NK-92 (cell line): ENCODE results near the gene COX10.
"Not testable (repeated sequence)": the region's sequence is repeated elsewhere in the genome, so short reads cannot be mapped to it uniquely, and the experiment has no call there.

Source experiments
- DNase-seq: peaks from one replicate; lab custom pipeline; 2025; ENCODE audit not compliant: unreplicated experiment; lab: John Stamatoyannopoulos, UW

The COX10 gene

DNA sequence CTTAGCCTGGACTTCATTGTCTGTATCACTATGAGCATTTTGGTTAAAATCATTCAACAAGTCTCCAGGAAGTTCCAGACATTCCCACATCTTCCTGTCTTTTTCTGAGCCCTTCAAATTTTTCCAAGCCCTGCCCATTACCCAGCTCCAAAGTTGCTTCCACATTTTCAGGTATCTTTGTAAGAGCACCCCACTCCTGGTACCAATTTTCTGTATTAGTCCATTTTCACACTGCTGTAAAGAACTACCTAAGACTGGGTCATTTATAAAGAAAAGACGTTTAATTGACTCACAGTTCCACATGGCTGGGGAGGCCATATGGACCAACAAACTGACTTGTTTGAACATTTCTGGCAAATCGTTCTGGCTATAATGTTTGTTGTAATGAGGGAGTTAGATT is 100.0 kb downstream of the COX10 start:
- no peak for DNase-seq

DNA sequence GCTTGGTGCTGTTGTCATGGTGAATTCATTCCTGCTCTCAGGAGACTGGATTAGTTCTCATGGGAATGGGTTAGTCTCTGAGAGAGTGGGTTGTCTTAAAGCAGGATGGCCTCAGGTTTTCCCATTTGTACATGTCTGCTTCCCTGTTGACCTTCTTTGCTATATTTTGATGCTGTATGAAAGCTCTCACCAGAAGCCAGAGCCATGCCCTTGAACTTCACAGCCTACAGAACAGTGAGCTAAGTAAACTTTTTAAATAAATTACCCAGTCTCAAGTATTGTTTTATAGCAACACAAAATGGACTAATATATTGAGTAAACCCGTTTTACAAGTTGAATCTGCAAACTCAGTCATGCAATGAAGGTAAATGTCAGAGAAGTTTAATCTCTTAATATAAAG is 100.6 kb downstream of the COX10 start:
- DNase-seq: no peak

DNA sequence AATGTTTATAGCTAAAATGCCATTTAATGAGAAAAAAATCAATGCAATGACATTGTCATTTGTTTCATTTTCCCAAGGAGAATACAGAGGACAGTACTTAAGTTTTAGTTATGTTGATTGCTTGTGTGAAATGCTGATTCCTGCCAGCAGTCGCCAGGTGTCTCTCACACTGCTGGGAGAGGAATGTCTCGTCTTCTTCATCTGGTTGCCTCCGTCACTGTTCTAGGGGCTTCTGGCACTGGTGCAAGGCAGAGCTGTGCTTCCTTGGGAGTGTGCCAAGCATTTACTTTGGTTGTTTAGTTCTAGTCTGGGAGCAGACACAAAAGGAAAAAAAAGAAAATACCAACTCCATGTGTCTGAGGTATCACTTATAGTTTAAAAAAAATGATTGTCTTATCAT is 107.7 kb downstream of the COX10 start:
- DNase-seq: not testable (repeated sequence)

DNA sequence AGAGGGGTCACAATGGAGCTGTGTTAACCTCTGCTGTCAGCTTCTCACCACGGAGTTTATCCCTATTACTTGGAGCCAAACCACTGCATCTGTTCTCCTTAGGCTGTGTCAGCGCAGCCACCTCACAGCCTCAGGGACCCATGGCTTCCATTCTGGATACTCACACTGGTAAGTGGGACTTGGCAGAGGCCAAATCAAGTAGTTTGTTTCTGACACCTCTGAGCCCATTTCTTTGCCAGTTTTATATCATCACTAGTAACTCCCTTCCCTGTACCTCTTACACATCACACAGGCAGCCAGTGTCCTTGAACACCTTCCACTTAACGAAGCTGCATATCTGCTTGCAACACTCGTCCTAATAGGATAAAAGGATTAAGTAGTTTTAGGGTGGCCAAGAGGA is 108.5 kb downstream of the COX10 start:
- not testable (repeated sequence) for DNase-seq

DNA sequence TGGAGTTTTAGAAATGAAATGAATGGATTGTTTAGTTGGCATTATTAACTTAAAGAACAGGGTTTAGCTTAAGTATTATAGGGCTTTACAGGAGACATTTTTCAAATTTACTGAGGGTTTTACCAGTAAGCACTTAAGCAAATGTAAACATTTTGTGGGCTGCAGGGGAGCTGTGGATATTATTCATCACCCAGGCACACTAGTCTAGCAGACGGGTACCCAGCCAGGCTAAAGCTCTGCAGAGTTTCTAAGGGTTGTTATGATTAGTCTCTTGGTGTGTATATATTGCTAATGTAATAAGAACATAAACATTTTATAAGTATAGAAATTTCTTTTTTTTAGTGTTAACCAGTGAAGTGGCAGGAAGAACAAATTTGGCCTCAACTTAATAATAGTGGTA is 110.6 kb downstream of the COX10 start:
- DNase-seq: not testable (repeated sequence)

DNA sequence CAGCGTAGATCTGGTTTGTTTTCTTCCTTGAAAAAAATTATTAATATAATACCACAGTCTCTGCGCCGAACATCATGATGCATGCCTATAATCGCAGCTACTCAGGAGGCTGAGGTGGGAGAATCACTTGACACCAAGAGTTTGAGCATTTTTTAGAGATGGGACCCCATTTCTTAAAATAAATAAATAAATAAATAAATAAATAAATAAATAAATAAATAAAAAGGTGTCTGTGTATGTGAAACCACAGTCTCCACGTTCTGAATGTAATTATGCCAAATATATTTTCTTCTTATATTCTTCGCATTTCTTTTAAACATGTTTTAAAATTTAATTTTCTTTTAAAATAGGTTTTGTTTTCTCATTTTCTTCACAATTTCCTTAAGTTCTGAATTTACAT is 112.8 kb downstream of the COX10 start:
- not testable (repeated sequence) for DNase-seq

DNA sequence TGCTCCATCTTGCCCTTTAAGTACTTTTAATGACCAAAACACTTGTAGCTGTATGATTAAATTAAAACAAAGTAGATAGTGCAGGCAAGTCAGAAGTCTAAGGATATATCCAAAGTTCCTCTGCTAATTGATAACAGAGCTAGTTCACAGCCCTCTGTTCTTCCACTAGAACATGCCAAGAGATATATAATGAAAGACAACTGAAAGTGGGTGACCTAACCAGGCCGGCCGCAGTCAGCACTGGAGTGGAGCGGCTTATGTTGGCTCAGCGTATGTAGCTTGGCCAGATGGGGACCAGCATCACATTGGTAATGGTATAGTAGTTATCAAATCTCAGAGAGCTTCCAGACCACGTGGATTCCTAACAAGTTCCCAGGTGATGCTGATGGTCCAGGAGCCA is 115.2 kb downstream of the COX10 start:
- not testable (repeated sequence) for DNase-seq

DNA sequence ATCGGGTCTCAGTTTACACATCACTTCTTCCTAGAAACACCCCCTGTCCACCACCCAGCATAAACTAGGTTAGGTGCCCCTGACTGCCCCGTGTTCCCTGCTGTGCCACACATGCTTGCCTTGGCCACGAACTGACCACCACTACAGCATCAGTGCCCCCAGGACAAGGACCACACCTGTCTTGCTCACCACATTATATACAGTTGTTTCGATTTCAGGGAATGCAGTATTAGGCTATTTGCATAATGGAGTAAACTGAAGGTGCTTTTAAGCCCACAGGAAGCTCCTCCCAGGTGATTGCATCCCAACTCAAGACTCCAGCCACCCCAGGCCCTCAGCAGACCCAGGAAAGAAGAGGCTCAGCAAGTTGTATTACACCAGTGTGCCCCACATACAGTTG is 117.1 kb downstream of the COX10 start:
- not testable (repeated sequence) for DNase-seq

DNA sequence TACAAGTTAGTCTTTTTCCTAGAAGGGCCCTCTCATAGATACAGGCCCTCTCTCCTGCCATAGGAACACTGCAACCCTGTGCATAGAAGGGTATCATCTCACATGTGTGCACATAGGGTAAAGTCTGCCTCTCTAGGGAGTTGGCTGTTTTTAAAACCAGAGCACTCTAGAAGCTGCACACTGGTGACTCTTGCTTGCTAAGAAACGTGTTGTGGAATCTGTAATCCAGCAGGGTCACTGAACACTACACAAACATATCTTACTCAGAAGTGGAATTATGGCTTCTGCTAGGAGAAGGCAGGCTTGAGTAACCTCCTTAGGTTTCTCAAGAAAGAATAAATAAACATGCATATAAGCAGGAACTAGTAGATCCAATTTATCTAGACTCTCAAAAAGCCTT is 121.5 kb downstream of the COX10 start:
- DNase-seq: not testable (repeated sequence)

DNA sequence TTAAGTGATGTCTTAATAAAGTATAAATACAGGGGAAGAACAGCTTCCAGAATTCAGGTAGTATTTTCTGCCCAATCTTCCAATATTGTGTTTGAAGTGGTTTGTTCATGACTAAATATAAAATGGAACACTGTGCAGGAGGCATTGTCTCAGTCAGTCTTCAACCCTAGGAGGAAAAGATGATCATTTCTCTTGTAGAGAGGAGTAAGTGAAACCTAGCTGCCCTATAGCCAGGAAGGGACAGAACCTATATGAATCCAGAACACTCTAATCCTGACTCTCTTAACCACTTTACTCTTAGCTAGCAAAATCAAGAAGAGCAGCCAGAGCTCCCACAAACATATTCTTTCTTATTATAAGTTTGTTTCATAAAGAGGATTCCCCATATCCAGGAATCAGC is 122.2 kb downstream of the COX10 start:
- not testable (repeated sequence) for DNase-seq

DNA sequence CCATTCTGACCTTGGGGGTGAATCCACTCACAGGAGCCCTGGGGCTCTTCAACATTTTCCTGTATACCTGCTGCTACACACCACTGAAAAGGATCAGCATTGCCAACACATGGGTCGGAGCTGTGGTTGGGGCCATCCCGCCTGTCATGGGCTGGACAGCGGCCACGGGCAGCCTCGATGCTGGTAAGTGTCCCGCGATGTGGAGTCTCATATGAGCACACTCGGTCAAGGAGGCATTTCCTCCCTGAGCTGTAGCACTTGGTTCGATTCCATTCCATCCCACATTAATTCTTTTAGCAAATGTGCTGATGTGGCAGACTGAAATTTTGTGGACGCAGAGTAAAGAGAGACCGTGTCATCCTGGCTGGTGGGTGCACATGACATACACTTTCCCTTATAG is 122.7 kb downstream of the COX10 start:
- DNase-seq: not testable (repeated sequence)

DNA sequence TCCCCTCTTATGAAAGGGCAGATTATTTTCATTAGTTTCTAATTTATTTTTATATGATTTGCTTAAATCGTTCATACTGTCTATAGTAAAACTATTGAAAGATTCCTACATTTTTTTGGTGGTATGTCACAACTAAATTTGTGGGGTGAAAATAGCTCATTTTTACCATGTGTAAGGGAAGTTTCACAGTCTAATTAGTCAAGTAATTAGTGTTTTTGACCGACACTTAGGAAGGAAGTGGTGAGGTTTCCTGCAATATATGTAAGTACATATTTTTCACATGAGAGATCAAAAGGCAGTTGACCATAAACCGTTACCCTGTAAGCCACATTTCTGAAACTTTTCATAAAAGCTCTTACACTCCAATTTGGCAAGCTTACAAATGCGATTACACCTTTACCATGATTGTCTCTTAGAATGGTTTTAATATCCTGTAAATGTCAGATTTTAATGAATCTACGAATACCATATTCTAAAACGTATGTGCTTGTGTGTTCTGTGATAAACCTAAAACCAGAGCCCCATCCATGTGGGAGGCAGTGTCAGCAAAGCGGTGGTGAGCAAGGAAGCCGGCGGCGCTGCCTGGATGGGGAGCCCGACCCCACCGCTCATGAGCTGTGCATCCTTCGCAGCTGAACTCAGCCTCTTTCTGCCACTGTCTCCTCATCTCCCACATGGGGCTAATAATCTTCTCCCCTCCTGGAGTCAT is 123.5 kb downstream of the COX10 start:
- not testable (repeated sequence) for DNase-seq

DNA sequence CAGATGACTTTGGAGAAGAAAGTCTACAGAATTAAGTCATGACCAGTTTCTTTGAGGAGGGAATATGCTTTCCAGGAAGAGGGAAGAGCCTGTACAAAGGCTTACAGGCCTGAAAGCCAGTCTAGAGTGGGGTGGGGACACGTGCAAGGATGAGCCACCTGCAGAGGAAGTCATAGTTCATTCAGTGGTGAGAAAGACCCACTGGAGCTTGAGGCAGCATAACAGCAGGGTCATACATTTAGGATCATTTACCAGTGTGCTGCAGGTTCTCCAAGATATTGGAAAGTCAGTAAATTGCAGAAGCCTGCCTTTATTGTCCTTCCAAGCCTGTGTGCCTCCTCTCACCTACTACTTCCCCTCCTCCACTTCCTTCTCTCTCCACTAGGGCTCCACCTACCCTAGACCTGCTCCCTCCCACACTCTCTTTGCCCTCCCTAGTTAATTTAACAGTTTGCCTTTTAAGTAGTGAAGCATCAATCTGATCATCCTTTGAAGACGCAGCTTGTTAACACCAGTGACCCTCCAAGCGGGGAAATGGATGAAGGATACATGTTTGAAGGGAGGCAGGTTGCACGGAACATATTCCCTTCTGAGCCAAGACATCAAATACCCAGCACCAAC is 127.2 kb downstream of the COX10 start:
- DNase-seq: no peak

DNA sequence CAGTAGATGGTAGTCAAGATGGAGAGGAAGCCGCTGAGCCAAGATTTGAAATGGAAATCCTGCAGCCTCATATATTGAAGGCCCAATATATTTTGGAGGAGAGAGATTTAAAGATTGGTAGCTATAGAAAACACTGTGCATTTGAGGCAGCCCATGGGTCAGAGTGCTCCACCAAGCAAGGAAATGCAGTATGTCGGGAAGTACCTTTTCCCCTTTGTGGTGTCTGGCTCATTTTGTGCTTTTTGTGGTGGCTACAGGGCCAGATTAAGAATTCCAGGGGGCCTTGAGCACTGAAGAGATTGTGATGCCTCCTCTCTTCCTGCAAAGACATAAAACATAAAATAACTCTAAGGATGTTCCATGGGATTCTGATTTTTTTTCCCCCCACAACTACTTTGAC is 127.8 kb downstream of the COX10 start:
- DNase-seq: no peak

DNA sequence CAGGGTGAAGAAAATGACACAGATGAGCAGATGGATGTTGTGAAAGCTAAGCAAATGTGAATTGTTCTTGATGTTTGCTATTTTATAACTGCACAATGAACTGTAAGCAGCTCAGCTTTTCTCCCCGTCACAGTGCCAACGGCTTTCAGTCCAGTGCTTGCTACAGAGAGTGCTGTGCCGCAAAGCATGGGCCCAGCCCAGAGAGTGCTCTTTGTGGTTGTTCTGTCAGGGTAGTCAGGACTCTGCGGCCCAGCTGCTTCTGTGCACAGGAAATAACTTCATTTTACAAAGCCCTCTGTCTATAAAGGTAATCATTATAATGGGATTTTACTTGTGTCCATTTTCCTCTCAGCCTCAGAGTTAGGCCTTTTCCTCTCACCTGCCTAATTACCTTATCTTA is 128.3 kb downstream of the COX10 start:
- no peak for DNase-seq

DNA sequence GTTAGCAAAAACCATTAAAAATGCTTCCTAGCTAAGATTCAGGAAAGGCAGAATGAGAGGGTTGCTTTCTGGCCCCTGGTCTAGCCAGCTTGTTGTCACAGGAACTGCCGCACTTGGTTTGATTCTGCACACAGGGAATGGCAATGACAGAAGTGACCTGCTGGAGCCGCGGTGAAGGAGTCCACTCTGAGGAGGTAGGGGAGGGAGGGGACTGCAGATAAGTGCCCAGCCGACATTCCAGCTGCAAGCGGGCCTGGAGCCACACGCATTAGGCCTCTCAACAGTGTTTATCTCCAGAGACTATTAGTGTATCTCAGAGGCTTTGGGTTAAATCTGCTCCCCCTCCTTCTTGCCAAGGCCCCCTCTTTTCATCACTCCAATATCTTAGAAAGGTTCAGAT is 128.7 kb downstream of the COX10 start:
- DNase-seq: no peak

DNA sequence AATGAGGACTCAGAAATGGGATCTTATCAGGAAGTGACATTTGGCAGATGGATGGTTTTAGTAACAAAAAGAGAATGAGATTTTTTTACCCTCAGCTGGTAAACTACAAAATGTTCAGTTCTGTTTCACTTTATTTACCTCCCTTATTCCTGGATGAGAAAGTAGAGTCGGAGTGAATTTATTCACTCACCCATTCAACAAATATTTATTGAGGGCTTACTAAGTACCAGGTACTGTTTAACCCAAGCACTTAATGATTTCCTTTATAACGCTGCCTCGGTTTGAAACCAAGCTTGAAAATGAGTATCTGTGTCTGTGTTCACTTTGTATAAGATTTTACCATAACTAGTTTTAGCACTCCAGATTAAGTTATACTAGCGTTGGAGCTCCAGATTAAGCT is 129.3 kb downstream of the COX10 start:
- DNase-seq: no peak

DNA sequence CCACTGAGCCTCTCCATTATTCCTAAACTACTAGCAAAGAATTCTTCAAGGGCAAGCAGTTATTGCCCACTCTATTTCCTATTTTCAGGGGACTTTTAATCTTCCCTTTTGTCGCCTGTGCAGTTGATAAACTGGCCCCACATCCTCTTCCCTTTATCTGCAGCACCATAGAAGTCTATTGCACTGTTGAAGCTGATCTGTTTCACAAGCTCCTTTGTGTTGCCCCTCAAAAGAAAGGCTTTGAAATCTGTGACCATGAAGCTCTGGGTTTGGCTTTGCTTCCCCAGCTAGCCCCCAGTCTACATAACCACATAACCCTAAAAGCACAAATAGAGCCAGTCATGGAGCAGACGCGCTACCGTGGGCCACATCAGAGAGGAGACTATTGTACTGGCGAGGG is 130.3 kb downstream of the COX10 start:
- no peak for DNase-seq

DNA sequence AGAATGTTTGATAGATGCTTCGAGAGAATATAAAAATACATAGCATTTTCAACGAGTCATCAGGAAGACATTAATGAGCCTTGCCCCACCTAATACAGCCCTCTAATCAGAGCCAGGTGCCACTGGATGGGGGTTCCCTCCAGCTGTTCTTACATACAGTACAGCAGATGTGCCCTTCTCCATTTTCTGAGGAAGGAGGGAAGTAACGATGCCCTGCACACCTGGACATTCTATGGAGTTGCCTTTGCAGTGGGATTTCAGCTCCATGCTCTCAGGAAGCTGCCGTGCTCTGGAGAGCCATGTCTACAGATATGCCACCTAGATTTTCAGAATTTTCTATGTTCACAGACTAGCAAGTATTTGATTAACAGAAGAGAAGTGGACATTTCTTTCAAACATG is 131.1 kb downstream of the COX10 start:
- no peak for DNase-seq

DNA sequence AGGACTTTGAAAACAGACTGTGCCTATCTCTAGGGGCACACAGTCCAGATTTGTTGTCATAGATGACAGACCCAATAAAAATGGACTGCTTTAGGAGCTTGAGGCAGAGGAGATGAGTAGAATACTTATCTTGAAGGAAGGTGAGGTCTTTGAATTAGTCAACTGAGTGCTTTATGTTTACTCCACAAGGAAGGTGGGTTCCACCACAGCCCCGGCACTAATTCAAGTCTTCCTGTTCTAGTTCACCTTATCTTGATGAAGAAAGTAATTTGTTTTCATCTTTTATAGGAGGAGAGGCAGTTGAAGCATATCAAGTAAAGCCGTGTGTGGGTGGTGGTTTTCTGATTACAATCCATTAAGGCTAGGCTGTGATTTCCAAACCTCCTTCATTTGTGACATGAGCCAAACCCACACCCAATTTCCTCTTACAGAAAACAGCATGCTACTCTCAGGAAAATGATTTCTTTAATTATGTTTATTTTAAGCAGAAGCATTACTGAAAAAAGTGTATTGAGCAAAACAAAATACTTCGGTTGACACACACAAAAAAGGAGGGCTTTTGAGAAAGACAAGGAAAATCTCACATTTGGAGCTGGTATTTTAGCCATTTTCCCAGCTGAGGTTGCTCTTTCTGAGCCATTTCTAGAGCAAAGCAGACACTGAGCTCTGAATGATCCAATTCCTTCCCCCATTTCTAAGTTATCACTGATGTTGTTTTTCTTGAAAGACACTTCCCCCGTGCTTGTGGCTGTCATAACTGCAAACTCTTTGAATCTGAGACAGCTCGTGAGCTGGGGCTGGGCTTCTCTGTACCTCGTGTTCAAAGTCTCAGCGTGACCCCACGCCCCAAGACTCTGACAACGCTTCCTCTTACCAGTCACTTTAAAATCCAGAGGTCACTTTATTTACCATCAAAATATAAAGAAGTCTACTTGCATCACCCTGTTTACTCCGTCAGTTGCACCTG is 132.0 kb downstream of the COX10 start:
- DNase-seq: no peak

DNA sequence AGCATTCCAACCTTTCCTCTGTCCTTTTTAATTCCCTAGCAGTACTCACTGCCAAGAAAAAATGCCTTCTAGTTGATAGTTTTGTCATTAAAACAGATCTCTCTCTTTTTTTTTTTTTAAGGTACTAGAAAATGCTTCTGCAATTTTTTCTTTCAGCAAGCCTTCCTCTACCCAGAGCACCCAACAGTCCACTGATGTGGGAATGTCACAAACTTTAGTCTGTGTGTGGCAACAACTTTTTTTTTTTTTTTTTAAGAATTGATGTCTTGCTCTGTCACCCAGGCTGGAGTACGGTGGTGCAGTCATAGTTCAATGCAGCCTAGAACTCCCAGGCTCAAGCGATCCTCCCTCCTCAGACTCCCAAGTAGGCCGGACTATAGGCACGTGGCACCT is 132.7 kb downstream of the COX10 start:
- no peak for DNase-seq
